ENCODE data around the gene BICRA.

The BICRA gene

DNA sequence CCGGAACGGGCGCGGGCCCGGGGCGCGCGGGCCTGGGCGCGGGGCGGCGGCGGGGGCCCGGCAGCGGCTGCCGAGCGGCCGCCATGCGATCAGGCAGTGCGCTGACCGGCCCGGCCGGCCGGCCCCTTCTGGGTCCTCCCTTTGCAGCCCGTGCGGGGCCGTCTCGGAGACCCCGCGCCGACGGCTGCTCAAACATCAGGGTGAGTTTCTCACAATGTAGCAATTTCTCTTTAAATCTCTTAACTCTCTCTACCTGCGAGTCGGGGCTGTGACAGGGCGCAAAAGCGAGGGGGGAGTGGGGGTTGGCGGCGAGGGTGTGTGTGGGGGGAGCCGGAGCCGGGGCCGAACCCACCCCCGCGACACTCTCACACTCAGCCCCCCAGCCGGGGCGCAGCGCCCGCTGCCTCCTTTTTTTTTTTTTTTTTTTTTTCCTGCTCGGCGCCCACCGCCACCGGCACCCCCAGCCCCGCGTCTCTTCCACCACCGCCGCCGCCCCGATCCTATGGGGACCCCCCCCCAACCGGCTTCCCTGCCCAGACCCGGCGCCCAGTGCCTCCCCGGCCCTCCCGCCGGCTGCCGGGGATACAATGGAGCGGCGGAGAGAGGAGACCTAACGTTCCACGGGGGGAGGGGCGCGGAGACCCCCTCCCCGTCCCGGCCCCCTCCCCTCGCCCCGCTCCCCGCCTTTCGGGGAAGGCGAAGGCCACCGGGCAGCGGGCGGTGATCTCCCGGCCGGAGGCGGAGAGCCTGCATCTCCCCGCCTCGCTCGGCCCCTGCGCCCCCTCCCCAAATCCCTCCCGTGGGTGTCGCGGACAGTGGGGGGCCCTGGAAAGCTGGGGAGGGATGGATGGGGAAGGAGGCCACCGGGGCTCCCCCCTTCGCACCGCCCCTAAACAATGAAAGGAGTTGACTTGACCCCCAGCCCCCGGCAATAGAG lies at the start of gene BICRA:
Gene BICRA, plus strand, starts transcription at position 166 of the 937 bp plus-strand sequence. CDS start 64,441 bp downstream, outside the sequence.
- Histone ChIP-seq H3K79me2 (ENCODE audit: insufficient read depth, low read length) (peaks cover 31% of the 10 kb centered on the region), H3K27me3 (ENCODE audit: low read length) (no peaks in the 10 kb centered on the region), H3K36me3 (ENCODE audit: low read length) (no peaks in the 10 kb centered on the region), H3K9ac (ENCODE audit: low read length) (peak within 1 kb of the TSS; percentile 100), H4K20me1 (ENCODE audit: low read depth, low read length) (no peaks in the 10 kb centered on the region), H3K4me3 (ENCODE audit: insufficient read depth, low read length, poor library complexity, severe bottlenecking) (peak within 1 kb of the TSS; percentile 100), H2AFZ (ENCODE audit: low read depth, low read length, severe bottlenecking) (peak within 1 kb of the TSS; percentile 97), H3K9me2 (replicated peaks; ENCODE audit: insufficient read depth, low read length) (no peaks in the 10 kb centered on the region), H3K27ac (ENCODE audit: low read depth, low read length) (peak within 1 kb of the TSS; percentile 78), H3F3A (ENCODE audit: insufficient read depth) (0 out of 2 replicates have a peak, but pooled peaks cover 2% of the 10 kb centered on the region), H3K9me3 (ENCODE audit: insufficient read depth, low read length) (no peaks in the 10 kb centered on the region), H3K4me2 (ENCODE audit: low read depth, low read length, poor library complexity, severe bottlenecking) (peak within 1 kb of the TSS; percentile 86)
- no peak for TF ChIP-seq EZH2phosphoT487 (conservative IDR thresholded peaks at IDR 0.05; ENCODE audit: low read length)
- TF ChIP-seq, protein P1, sequence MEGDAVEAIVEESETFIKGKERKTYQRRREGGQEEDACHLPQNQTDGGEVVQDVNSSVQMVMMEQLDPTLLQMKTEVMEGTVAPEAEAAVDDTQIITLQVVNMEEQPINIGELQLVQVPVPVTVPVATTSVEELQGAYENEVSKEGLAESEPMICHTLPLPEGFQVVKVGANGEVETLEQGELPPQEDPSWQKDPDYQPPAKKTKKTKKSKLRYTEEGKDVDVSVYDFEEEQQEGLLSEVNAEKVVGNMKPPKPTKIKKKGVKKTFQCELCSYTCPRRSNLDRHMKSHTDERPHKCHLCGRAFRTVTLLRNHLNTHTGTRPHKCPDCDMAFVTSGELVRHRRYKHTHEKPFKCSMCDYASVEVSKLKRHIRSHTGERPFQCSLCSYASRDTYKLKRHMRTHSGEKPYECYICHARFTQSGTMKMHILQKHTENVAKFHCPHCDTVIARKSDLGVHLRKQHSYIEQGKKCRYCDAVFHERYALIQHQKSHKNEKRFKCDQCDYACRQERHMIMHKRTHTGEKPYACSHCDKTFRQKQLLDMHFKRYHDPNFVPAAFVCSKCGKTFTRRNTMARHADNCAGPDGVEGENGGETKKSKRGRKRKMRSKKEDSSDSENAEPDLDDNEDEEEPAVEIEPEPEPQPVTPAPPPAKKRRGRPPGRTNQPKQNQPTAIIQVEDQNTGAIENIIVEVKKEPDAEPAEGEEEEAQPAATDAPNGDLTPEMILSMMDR (IDR thresholded peaks at IDR 0.05; ENCODE audit: insufficient read depth, low read length, poor library complexity, severe bottlenecking): no peak

DNA sequence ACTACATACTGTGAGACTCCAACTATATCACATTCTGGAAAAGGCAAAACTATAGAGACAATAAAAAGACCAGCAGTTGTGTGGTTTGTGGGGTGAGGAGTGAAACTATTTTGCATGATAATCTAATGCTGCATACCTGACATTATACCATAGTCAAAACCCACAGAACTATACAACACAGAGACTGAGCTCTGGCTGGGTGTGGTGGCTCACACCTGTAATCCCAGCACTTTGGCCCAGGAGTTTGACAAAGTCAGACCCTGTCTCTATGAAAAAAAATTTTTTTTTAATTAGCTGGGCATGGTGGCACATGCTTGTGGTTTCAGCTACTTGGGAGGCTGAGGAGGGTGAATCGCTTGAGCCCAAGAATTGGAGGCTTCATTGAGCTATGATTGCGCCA lies 47.9 kb upstream of the BICRA start:
- H3K79me2 ChIP-seq (ENCODE audit: insufficient read depth, low read length): no peaks in the 10 kb centered on the region
- no peak overlapping the region for H3K4me3 ChIP-seq (ENCODE audit: insufficient read depth, low read length, poor library complexity, severe bottlenecking)
- no peaks in the 10 kb centered on the region for H4K20me1 ChIP-seq (ENCODE audit: low read depth, low read length)
- H3K27me3 ChIP-seq (ENCODE audit: low read length): no peaks in the 10 kb centered on the region
- H3K4me2 ChIP-seq (ENCODE audit: low read depth, low read length, poor library complexity, severe bottlenecking): no peak overlapping the region
- H3K27ac ChIP-seq (ENCODE audit: low read depth, low read length): no peak overlapping the region
- H3F3A ChIP-seq (ENCODE audit: insufficient read depth): no peaks in the 10 kb centered on the region
- H3K9me2 ChIP-seq (replicated peaks; ENCODE audit: insufficient read depth, low read length): no peaks in the 10 kb centered on the region
- H3K9ac ChIP-seq (ENCODE audit: low read length): no peak overlapping the region
- no peaks in the 10 kb centered on the region for H3K36me3 ChIP-seq (ENCODE audit: low read length)
- no peak overlapping the region for H2AFZ ChIP-seq (ENCODE audit: low read depth, low read length, severe bottlenecking)
- H3K9me3 ChIP-seq (ENCODE audit: insufficient read depth, low read length): no peaks in the 10 kb centered on the region
- TF ChIP-seq EZH2phosphoT487 (conservative IDR thresholded peaks at IDR 0.05; ENCODE audit: low read length): no peak
- TF ChIP-seq, protein P1 (IDR thresholded peaks at IDR 0.05; ENCODE audit: insufficient read depth, low read length, poor library complexity, severe bottlenecking): no peak

DNA sequence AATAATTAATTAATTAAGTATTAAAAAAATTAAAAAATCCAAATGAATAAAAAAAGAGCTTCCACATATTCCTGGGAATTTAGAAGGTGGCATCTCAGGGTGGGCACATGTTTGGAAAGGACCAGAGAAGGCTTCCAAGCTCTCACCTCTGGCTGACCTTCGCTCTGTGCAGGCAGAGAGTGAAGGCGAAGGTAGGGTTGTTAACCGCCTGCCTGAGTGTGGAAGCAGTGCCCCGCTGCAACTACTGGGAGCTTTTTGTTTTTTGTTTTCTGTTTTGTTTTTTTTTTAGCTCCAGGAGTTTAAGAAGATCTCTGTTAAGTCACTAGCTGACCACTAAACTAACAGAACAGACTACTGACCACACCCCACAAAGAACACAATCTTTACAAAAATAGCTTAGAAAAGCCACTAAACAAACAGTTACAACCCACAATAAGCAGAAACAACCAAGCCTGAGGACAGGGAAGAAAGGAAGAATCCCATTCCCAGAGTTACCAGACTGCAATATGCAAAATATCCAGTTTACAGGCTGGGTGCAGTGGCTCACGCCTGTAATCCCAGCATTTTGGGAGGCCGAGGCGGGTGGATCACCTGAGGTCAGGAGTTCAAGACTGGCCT lies 47.4 kb upstream of the BICRA start:
- TF ChIP-seq EZH2phosphoT487 (conservative IDR thresholded peaks at IDR 0.05; ENCODE audit: low read length): no peak
- TF ChIP-seq, protein P1 (IDR thresholded peaks at IDR 0.05; ENCODE audit: insufficient read depth, low read length, poor library complexity, severe bottlenecking): no peak
- no peak overlapping the region for H3K27ac ChIP-seq (ENCODE audit: low read depth, low read length)
- no peaks in the 10 kb centered on the region for H3K27me3 ChIP-seq (ENCODE audit: low read length)
- no peak overlapping the region for H3K9ac ChIP-seq (ENCODE audit: low read length)
- H2AFZ ChIP-seq (ENCODE audit: low read depth, low read length, severe bottlenecking): no peak overlapping the region
- no peak overlapping the region for H3K4me3 ChIP-seq (ENCODE audit: insufficient read depth, low read length, poor library complexity, severe bottlenecking)
- H4K20me1 ChIP-seq (ENCODE audit: low read depth, low read length): no peaks in the 10 kb centered on the region
- no peak overlapping the region for H3K4me2 ChIP-seq (ENCODE audit: low read depth, low read length, poor library complexity, severe bottlenecking)
- no peaks in the 10 kb centered on the region for H3K79me2 ChIP-seq (ENCODE audit: insufficient read depth, low read length)
- no peaks in the 10 kb centered on the region for H3K9me2 ChIP-seq (replicated peaks; ENCODE audit: insufficient read depth, low read length)
- no peaks in the 10 kb centered on the region for H3K36me3 ChIP-seq (ENCODE audit: low read length)
- H3K9me3 ChIP-seq (ENCODE audit: insufficient read depth, low read length): no peaks in the 10 kb centered on the region
- no peaks in the 10 kb centered on the region for H3F3A ChIP-seq (ENCODE audit: insufficient read depth)
